Measurements from ENCODE around the gene CASZ1.

CASZ1 gene

GRCh38 chr1:10744029-10744428 lies 52.4 kb downstream of the CASZ1 start:
- no peak for DNase-seq

GRCh38 chr1:10741696-10742095 lies 54.8 kb downstream of the CASZ1 start:
- no peak for DNase-seq

DNA sequence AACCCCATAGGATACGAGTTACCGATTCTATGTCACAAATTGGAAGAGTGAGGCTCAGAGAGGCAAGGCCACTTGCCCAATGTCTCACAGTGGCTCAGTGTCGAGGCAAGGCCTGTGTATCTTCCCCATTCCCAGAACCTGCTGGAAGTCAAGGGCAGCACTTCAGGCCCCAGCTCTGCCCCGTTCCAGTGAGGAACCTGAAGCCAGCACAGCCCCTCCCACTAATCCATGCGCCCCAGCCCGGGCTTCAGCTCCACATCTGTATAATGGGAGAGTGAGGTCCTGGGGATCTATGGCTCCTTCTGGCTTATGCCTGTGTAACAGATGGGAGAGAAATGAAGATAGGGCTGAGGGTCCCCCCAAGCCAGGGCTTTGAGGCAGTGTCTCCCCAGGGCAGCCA lies 56.3 kb downstream of the CASZ1 start:
- no peak for DNase-seq

DNA sequence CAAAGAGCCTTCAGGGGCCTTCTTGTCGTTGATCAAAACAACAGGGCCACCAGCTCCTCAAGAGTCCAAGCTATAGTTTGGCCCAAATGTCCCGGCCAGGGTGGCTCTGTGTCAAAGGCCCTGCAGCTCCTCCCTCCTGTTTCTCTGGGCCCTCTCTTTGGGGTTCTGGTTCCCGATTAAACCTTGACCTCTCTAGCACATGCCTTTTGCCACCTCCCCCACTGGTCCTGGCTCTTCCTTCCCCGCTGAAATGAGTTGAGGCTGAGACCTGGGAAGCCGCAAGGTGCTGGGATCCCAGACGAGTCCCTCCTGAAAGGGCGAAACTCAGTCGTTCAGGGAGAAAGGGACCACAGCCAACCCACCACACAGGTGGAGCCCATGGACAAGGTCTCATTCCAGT lies 56.9 kb downstream of the CASZ1 start:
- DNase-seq: no peak

DNA sequence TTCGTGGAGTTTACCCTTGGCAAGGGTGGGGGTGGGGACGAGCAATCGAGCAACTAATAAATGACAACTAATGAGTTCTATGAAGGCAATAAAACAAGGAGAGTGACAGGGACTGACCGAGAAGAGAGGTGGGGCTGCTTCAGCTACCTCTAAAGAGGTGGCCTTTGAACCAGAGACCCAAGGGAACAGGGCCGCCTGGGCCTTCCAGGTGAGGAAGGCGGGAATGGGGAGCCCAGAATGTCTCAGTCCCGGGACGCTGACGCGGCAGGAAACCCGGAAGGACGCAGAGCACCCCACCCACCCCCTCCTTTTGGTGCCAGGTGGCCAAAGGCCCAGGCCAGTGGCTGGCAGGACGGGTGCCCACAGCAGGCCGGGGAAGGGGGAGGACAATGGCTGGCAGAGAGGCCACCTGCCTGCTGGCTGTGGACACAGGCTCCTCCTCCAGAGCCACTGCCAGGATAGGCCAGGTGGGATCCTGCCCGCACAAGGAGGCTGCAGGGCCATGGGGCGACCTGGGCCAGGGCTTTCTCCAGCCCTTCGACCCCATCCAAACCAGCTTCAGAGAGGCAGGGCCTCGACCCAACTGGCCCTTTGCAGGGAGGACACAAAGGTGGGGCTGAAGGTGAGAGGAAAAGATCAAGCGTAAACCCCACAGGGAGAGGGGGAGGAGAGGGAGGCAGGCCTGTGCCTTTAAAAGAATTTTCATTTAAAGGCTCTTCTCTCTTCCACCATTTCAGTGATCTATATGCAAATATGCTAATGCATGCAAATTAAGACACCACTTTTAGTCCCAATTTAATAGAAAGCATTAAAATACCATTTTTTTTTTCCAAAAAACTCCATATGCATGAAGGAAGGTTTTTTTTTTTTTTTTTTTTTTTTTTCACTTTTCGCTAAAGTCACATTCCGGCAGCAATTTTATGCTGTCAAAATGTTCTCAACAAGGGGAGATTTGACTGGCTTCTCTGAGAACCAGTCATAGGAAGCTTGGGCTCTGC lies 58.1 kb downstream of the CASZ1 start:
- DNase-seq: no peak

- no peak for DNase-seq
Observed at GRCh38 chr1:10737651-10738050, 58.8 kb downstream of the CASZ1 start.

DNA sequence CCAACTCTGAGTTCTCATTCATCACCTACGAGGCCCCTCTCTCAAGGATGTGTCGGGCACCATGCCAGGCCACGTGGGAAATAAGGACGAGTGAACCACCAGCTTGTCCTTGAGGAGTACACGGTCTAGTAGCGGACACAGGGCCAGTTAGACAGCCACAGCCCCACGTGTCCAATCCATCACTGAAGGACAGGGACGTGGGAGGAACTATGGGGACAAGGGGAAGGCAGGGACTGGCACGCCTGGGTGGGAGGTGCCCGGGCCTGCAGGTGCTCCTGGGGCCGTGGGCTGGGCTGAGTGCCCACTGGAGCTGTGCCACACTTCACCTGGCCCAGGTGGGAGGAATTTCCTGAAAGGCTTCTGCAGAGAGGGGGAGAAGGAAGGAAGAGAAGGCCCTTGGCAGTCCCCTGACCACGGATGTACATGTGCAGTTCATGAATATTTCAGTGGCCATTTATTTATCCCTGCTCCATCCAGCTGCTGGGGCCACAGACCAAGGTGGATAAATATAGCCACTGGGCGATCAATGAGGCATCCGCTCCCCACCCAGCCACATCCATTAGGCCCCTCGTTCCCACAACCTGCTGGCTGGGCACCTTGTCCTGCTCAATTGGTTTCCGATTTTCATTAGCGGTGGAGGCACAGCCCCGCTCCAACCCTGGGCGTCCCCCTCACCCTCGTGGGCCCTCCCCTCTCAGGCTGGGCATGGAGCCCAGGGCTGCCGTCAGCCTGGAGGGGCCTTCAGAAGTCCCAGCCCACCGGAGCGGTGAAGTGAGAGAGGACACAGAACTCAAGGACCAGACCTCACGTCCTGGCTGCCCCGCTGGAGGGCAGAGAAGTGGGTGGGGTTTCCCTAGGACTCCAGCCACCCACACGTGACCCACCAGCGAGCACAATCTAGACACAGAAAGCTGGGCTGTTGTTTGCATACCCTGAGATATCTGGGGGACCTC lies 59.5 kb downstream of the CASZ1 start:
- DNase-seq: no peak

DNA sequence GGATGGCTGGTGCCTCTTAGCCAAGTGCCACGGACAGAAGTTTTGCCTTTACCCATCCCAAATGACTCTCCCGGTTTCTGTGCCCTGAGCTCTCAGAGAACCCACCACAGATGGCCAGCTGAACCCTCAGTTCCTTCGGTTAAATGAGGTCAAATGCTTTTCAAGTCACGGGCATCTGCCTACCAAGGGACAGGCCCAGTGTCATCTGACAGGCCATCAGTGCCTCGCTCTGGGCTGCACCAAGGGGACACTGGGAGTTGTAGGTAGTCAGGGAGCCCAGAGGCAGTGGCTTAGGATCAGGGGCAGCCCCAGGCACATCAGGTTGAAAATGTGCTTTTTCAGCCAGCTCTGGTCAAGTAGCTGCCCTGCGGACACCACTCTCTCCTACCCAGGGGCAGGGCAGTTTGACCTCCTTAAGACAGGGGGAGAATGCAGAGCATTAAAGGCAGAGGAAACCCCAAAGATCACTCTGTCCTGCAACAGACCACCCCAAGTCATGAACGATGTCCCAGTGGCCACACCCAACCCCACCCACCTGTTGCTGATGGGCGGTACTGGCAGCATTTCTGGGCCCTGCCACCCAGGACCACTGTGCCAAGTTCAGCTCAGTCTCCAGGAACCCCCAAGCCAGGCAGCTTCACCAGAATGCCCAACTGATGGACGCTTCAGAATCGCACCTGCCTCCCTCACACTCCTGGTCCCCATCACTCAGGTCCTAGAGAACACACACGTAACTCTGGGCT lies 60.7 kb downstream of the CASZ1 start:
- DNase-seq: no peak

DNA sequence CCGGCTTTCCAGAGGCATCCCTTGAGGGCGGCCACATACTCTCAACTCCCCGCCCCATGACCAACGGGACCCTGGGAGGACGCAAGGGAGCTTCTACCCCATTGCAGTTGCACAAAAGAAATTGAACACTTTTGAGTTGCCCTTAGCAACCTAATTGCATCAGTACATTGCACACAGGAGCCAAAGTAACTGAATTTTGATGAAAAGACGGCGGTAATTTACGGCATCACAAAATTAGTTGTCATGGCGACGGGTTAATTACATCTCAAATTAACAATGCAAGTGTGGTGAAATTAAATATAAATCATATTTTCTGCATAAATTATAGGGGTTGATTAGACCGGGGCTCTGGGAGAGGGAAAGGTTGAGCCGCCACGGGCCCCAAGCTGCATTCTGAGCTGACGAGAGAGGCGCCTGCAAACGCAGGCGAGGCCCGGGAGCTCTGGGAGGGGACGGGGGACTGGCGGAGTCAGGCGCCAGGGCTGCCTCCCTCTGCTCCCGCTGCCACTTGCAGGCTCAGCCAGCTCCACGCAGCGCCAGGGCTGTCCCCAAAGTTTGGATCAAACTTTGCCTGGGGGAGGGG lies 61.4 kb downstream of the CASZ1 start:
- DNase-seq: no peak

- no peak for DNase-seq
Observed at GRCh38 chr1:10734375-10734774, 62.1 kb downstream of the CASZ1 start.

DNA sequence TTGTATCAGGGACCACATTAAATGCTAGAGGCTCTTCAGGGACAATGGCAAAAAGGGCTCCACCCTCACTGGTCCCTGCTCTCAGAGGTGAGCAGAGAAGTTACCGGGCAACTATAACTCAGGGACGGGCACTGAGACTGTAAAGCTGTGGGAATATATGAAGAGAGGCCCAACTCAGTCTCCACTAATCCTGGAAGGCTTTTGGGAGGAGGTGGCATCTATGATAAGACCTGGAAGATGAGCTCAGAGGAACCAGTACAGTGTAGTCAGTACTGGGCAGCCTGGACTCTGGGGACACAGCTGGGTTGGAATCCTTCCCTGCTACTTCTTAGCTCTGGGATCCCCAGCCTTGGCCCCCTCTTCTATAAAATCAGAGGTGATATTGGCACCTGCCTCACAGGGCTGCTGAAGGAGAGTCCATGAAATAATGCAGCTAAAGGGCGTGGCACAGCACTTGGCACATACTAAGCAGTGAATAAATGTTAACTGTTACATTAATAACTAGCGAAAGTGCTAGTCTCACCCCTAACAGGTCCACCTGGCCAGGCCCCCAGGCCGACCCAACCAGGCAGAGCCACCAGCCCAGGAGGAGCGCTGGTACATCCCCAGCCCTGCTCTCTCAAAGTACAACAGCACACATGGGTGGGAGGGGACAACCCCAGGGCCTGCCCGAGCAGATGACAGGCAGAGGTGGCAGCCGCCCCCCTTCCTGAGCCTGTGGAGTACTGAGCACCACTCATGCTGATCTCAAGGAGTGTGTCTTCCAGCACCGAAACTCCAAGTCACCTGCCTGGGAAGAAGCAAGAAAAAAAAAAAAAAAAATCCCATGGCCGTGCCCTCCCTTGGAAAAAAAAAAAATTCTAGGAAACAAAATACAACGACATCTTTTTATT lies 62.7 kb downstream of the CASZ1 start:
- DNase-seq: peak; percentile 60

GRCh38 chr1:10730985-10731384 lies 65.5 kb downstream of the CASZ1 start:
- DNase-seq: no peak

GRCh38 chr1:10728595-10729410 lies 67.6 kb downstream of the CASZ1 start:
- no peak for DNase-seq

GRCh38 chr1:10727751-10728232 lies 68.7 kb downstream of the CASZ1 start:
- DNase-seq: no peak

- no peak for DNase-seq
Observed at GRCh38 chr1:10726355-10726754, 70.1 kb downstream of the CASZ1 start.

- DNase-seq: no peak
Observed at GRCh38 chr1:10724948-10725847, 71.2 kb downstream of the CASZ1 start.

DNA sequence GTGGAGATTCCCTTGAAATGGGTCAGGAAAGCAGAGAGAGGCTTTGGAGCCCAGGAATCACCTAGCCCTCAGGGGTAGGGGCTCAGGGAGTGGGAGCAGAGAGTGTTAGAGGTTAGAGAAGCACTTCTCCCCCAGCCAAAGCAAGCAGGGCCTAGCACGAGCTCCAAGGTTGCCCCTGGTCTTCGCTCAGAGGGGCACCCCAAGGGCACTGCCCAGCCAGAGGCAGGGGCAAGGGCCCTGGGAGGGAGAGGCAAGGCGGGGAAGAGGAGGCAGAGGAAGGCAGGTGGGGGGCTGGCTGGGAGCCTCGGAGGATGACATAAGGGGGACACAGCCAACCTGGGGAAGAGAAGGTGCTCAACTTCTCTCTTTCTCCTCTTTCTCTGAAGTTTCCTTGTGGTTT lies 71.9 kb downstream of the CASZ1 start:
- no peak for DNase-seq

- no peak for DNase-seq
Observed at GRCh38 chr1:10724052-10724494, 72.4 kb downstream of the CASZ1 start.

DNA sequence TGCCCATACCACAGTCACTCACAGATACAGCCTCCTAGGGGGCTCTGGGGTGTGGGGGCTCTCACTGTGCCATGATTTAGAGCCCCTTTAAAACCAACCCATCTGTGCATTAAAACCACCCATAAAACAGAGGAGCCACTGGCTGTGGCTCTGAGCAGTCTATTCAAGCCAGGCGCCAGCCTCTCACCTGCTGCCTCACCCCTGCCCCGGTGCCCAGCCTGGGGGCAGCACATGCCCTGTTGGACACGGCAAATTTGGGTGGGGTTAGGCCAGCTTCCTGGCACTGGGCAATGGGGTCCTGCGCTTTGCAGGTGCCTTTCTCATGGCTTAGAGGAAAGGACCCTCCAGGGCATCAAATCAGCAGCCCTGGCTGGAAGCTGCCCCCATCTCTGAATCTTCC lies 73.1 kb downstream of the CASZ1 start:
- no peak for DNase-seq

Data from stimulated activated CD8-positive, alpha-beta memory T cell treated with anti-CD3 and anti-CD28 coated beads, Interleukin-4, amount 100 ng/mL, for 48 hours (primary cell).